Measurements from ENCODE around the gene PHLPP1.
"Not testable (repeated sequence)": the region's sequence is repeated elsewhere in the genome, so short reads cannot be mapped to it uniquely, and the experiment has no call there.

The PHLPP1 gene

GRCh38 chr18:62894681-62895390 is 179.5 kb downstream of the PHLPP1 start:
- no peak for DNase-seq (ENCODE audit: low read depth)

- peak; percentile 67 for DNase-seq (ENCODE audit: low read depth)
Observed at GRCh38 chr18:62897153-62897552, 181.8 kb downstream of the PHLPP1 start.

GRCh38 chr18:62898359-62898758 is 183.0 kb downstream of the PHLPP1 start:
- no peak for DNase-seq (ENCODE audit: low read depth)

GRCh38 chr18:62899534-62899933 is 184.2 kb downstream of the PHLPP1 start:
- DNase-seq (ENCODE audit: low read depth) = no peak

GRCh38 chr18:62900132-62900883 is 185.0 kb downstream of the PHLPP1 start:
- DNase-seq (ENCODE audit: low read depth) = no peak

- no peak for DNase-seq (ENCODE audit: low read depth)
Observed at GRCh38 chr18:62902776-62903175, 187.4 kb downstream of the PHLPP1 start.

GRCh38 chr18:62904396-62905285 is 189.3 kb downstream of the PHLPP1 start:
- DNase-seq (ENCODE audit: low read depth) = no peak

GRCh38 chr18:62912885-62913284 is 197.5 kb downstream of the PHLPP1 start:
- no peak for DNase-seq (ENCODE audit: low read depth)

GRCh38 chr18:62913824-62914223 is 198.5 kb downstream of the PHLPP1 start:
- not testable (repeated sequence) for DNase-seq (ENCODE audit: low read depth)

GRCh38 chr18:62914871-62915392 is 199.6 kb downstream of the PHLPP1 start:
- DNase-seq (ENCODE audit: low read depth) = no peak

GRCh38 chr18:62918361-62918760 is 203.0 kb downstream of the PHLPP1 start:
- no peak for DNase-seq (ENCODE audit: low read depth)

GRCh38 chr18:62919109-62919838 is 203.9 kb downstream of the PHLPP1 start:
- no peak for DNase-seq (ENCODE audit: low read depth)

GRCh38 chr18:62925031-62925688 is 209.8 kb downstream of the PHLPP1 start:
- peak; percentile 60 for DNase-seq (ENCODE audit: low read depth)

- peak; percentile 54 for DNase-seq (ENCODE audit: low read depth)
Observed at GRCh38 chr18:62928326-62928725, 213.0 kb downstream of the PHLPP1 start.

GRCh38 chr18:62933261-62933887 is 218.0 kb downstream of the PHLPP1 start:
- no peak for DNase-seq (ENCODE audit: low read depth)

GRCh38 chr18:62935994-62936393 is 220.7 kb downstream of the PHLPP1 start:
- DNase-seq (ENCODE audit: low read depth) = no peak

GRCh38 chr18:62937065-62937464 is 221.7 kb downstream of the PHLPP1 start:
- peak; percentile 55 for DNase-seq (ENCODE audit: low read depth)

- peak; percentile 77 for DNase-seq (ENCODE audit: low read depth)
Observed at GRCh38 chr18:62938006-62938405, 222.7 kb downstream of the PHLPP1 start.

- no peak for DNase-seq (ENCODE audit: low read depth)
Observed at GRCh38 chr18:62938487-62938886, 223.1 kb downstream of the PHLPP1 start.

GRCh38 chr18:62939433-62939832 is 224.1 kb downstream of the PHLPP1 start:
- no peak for DNase-seq (ENCODE audit: low read depth)

- DNase-seq (ENCODE audit: low read depth) = no peak
Observed at GRCh38 chr18:62939926-62940325, 224.6 kb downstream of the PHLPP1 start.
